ENCODE data around the gene TMEM132A. TPM values are rescaled to one million over a fixed set of nuclear protein-coding genes. Genes with fewer than 3 reads are reported as not detected.

Gene TMEM132A
- total RNA-seq, 1 experiment from 2014 or later = 114 TPM

GRCh38 chr11:60899046-60899936 lies 25.0 kb upstream of the TMEM132A start:
- no peak overlapping the region; the same call in 1 of the 2 replicates for H3K27ac Mint-ChIP-seq
- POLR2A ChIA-PET = interaction anchor here (0.5 kb wide), 1 partner anchor 44 kb away, joined by 3 read pairs; no protein-coding TSS in a partner anchor

DNA sequence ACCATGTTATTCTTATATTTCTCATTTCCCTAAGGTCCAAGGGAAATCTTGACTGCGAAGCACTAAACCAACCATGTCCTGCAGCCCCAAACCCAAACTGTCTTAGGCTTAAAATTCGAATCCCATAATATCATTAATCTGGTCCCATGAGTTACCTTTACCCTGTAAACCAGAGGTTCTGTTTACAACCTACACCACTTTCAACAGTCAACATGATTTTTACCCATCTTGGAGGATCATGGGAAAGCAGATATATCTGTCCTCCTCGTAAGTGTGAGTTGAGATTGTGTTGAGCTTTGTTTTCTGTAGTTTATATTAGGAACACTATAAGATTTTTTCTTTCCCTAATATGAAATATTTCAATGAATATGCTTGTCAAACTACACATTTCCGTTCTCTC lies 24.3 kb upstream of the TMEM132A start:
- ChIA-PET POLR2A (interaction anchor here (0.5 kb wide), 1 partner anchor 43 kb away, joined by 3 read pairs; no protein-coding TSS in a partner anchor), CTCF (interaction anchor here (0.6 to 2.2 kb wide), 47 partner anchors 11 to 1231 kb away, joined by 3 to 64 read pairs (median 4); partner anchors contain the start of genes MS4A10, PATL1, PTGDR2 and TMEM109)
- no peak for DNase-seq (ENCODE audit: low spot score)
- Mint-ChIP-seq H3K27me3 (ENCODE audit: low read depth) (no peaks in the 10 kb centered on the region), H3K36me3 (peaks cover 78% of the 10 kb centered on the region), H3K4me3 (no peak overlapping the region), H3K9me3 (no peaks in the 10 kb centered on the region), H3K27ac (no peak overlapping the region), H3K4me1 (peaks cover 9% of the 10 kb centered on the region)
- no peak for ATAC-seq
- TF ChIP-seq, protein P1, sequence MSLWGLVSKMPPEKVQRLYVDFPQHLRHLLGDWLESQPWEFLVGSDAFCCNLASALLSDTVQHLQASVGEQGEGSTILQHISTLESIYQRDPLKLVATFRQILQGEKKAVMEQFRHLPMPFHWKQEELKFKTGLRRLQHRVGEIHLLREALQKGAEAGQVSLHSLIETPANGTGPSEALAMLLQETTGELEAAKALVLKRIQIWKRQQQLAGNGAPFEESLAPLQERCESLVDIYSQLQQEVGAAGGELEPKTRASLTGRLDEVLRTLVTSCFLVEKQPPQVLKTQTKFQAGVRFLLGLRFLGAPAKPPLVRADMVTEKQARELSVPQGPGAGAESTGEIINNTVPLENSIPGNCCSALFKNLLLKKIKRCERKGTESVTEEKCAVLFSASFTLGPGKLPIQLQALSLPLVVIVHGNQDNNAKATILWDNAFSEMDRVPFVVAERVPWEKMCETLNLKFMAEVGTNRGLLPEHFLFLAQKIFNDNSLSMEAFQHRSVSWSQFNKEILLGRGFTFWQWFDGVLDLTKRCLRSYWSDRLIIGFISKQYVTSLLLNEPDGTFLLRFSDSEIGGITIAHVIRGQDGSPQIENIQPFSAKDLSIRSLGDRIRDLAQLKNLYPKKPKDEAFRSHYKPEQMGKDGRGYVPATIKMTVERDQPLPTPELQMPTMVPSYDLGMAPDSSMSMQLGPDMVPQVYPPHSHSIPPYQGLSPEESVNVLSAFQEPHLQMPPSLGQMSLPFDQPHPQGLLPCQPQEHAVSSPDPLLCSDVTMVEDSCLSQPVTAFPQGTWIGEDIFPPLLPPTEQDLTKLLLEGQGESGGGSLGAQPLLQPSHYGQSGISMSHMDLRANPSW (CRISPR knock-in tag; conservative IDR thresholded peaks at IDR 0.05; ENCODE audit: low read depth) = no peak
- no peak for TF ChIP-seq NFYB (CRISPR knock-in tag; conservative IDR thresholded peaks at IDR 0.05; ENCODE audit: low read depth)
- no peak for TF ChIP-seq OVOL2 (CRISPR knock-in tag; IDR thresholded peaks at IDR 0.05; ENCODE audit: borderline replicate concordance)
- TF ChIP-seq FOXK1 (CRISPR knock-in tag; IDR thresholded peaks at IDR 0.05) = no peak
- TF ChIP-seq, protein P2, sequence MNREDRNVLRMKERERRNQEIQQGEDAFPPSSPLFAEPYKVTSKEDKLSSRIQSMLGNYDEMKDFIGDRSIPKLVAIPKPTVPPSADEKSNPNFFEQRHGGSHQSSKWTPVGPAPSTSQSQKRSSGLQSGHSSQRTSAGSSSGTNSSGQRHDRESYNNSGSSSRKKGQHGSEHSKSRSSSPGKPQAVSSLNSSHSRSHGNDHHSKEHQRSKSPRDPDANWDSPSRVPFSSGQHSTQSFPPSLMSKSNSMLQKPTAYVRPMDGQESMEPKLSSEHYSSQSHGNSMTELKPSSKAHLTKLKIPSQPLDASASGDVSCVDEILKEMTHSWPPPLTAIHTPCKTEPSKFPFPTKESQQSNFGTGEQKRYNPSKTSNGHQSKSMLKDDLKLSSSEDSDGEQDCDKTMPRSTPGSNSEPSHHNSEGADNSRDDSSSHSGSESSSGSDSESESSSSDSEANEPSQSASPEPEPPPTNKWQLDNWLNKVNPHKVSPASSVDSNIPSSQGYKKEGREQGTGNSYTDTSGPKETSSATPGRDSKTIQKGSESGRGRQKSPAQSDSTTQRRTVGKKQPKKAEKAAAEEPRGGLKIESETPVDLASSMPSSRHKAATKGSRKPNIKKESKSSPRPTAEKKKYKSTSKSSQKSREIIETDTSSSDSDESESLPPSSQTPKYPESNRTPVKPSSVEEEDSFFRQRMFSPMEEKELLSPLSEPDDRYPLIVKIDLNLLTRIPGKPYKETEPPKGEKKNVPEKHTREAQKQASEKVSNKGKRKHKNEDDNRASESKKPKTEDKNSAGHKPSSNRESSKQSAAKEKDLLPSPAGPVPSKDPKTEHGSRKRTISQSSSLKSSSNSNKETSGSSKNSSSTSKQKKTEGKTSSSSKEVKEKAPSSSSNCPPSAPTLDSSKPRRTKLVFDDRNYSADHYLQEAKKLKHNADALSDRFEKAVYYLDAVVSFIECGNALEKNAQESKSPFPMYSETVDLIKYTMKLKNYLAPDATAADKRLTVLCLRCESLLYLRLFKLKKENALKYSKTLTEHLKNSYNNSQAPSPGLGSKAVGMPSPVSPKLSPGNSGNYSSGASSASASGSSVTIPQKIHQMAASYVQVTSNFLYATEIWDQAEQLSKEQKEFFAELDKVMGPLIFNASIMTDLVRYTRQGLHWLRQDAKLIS (CRISPR knock-in tag; IDR thresholded peaks at IDR 0.05; ENCODE audit: borderline replicate concordance) = no peak
- no peak for TF ChIP-seq ARID4B (CRISPR knock-in tag; IDR thresholded peaks at IDR 0.05; ENCODE audit: borderline replicate concordance)
- TF ChIP-seq NFATC4 (CRISPR knock-in tag; IDR thresholded peaks at IDR 0.05) = no peak
- no peak for TF ChIP-seq ETV6 (CRISPR knock-in tag; IDR thresholded peaks at IDR 0.05)
- TF ChIP-seq GRHL2 (CRISPR knock-in tag; IDR thresholded peaks at IDR 0.05; ENCODE audit: insufficient replicate concordance, severe bottlenecking) = no peak
- no peak for TF ChIP-seq MLX (CRISPR knock-in tag; IDR thresholded peaks at IDR 0.05)
- no peak for TF ChIP-seq ATF2 (CRISPR knock-in tag; IDR thresholded peaks at IDR 0.05; ENCODE audit: borderline replicate concordance, low read depth)
- TF ChIP-seq, protein P3, sequence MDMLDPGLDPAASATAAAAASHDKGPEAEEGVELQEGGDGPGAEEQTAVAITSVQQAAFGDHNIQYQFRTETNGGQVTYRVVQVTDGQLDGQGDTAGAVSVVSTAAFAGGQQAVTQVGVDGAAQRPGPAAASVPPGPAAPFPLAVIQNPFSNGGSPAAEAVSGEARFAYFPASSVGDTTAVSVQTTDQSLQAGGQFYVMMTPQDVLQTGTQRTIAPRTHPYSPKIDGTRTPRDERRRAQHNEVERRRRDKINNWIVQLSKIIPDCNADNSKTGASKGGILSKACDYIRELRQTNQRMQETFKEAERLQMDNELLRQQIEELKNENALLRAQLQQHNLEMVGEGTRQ (CRISPR knock-in tag; IDR thresholded peaks at IDR 0.05) = no peak

More at GRCh38 chr11:60899046-60899936, 25.0 kb upstream of the TMEM132A start:
- Mint-ChIP-seq H3K36me3 (peaks cover 83% of the 10 kb centered on the region), H3K4me1 (peaks cover 4% of the 10 kb centered on the region), H3K27me3 (ENCODE audit: low read depth) (no peaks in the 10 kb centered on the region), H3K4me3 (no peak overlapping the region), H3K9me3 (no peaks in the 10 kb centered on the region)
- CTCF ChIA-PET = interaction anchor here (0.6 to 2.2 kb wide), 48 partner anchors 10 to 1231 kb away, joined by 3 to 64 read pairs (median 4); partner anchors contain the start of genes MS4A10, PATL1, PTGDR2 and TMEM109
- ATAC-seq (peak; percentile 79), DNase-seq (ENCODE audit: low spot score) (peak; percentile 38)
- TF ChIP-seq, protein P4, sequence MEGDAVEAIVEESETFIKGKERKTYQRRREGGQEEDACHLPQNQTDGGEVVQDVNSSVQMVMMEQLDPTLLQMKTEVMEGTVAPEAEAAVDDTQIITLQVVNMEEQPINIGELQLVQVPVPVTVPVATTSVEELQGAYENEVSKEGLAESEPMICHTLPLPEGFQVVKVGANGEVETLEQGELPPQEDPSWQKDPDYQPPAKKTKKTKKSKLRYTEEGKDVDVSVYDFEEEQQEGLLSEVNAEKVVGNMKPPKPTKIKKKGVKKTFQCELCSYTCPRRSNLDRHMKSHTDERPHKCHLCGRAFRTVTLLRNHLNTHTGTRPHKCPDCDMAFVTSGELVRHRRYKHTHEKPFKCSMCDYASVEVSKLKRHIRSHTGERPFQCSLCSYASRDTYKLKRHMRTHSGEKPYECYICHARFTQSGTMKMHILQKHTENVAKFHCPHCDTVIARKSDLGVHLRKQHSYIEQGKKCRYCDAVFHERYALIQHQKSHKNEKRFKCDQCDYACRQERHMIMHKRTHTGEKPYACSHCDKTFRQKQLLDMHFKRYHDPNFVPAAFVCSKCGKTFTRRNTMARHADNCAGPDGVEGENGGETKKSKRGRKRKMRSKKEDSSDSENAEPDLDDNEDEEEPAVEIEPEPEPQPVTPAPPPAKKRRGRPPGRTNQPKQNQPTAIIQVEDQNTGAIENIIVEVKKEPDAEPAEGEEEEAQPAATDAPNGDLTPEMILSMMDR (IDR thresholded peaks at IDR 0.05) = peak; percentile 80
- TF ChIP-seq SMAD4 (CRISPR knock-in tag; IDR thresholded peaks at IDR 0.05) = no peak
